ENCODE measurements around the gene ANKS1B. TPM values are rescaled to one million over a fixed set of nuclear protein-coding genes. Genes with fewer than 3 reads are reported as not detected.

The ANKS1B gene
- total and polyA plus RNA-seq, 4 donors = 0.03 to 3.4 (median 0.53) TPM

- Histone ChIP-seq H3K4me3 (ENCODE audit: low read depth in 1 of 3, low read length in 3 of 3) (no peak overlapping the region), H3K9ac (ENCODE audit: low read depth in 1 of 2, low read length in 2 of 2) (no peak overlapping the region), H3K27ac (ENCODE audit: low read depth in 1 of 2, low read length in 2 of 2) (no peak overlapping the region), H3K4me1 (ENCODE audit: control insufficient read depth in 4 of 4, insufficient read depth in 4 of 4, low read length in 3 of 4) (peaks cover 0 to 12% (median 9%) of the 10 kb centered on the region in 4 donors), H3K9me3 (ENCODE audit: control insufficient read depth in 4 of 4, low read length in 3 of 4) (no peaks in the 10 kb centered on the region), H3K27me3 (ENCODE audit: control insufficient read depth in 4 of 4, insufficient read depth in 4 of 4, low read length in 3 of 4) (peaks cover 0 to 4% (median 0%) of the 10 kb centered on the region in 4 donors), H3K36me3 (ENCODE audit: control insufficient read depth in 4 of 4, insufficient read depth in 3 of 4, low read depth in 1 of 4, low read length in 3 of 4) (no peaks in the 10 kb centered on the region)
- TF ChIP-seq JUND (IDR thresholded peaks at IDR 0.05) (no peak), TAF1 (conservative IDR thresholded peaks at IDR 0.05) (no peak), RXRA (IDR thresholded peaks at IDR 0.05) (no peak), ZBTB33 (IDR thresholded peaks at IDR 0.05) (no peak), RAD21 (IDR thresholded peaks at IDR 0.05) (no peak), FOXA1 (IDR thresholded peaks at IDR 0.05) (no peak), YY1 (IDR thresholded peaks at IDR 0.05) (no peak), SP1 (IDR thresholded peaks at IDR 0.05) (no peak), HNF4A (conservative IDR thresholded peaks at IDR 0.05) (no peak), GABPA (IDR thresholded peaks at IDR 0.05 in 1 of 2, conservative IDR thresholded peaks at IDR 0.05 in 1 of 2) (no peak), FOXA2 (IDR thresholded peaks at IDR 0.05) (no peak), NR2F2 (IDR thresholded peaks at IDR 0.05) (no peak), EGR1 (IDR thresholded peaks at IDR 0.05; ENCODE audit: low read depth in 2 of 2) (no peak)
- TF ChIP-seq, protein P1, sequence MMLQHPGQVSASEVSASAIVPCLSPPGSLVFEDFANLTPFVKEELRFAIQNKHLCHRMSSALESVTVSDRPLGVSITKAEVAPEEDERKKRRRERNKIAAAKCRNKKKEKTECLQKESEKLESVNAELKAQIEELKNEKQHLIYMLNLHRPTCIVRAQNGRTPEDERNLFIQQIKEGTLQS (IDR thresholded peaks at IDR 0.05) = no peak
- 68% methylated on average over 1 of the region's 1 CpG for WGBS
- DNase-seq (ENCODE audit: low spot score) = no peak
Measured at GRCh38 chr12:98740751-98741150, 1244.0 kb downstream of the ANKS1B start.

GRCh38 chr12:98738539-98738938 lies 1246.2 kb downstream of the ANKS1B start:
- no peaks in the 10 kb centered on the region for H3K27me3 ChIP-seq (ENCODE audit: control insufficient read depth in 4 of 4, insufficient read depth in 4 of 4, low read length in 3 of 4)
- no peaks in the 10 kb centered on the region for H3K9me3 ChIP-seq (ENCODE audit: control insufficient read depth in 4 of 4, low read length in 3 of 4)
- no peak overlapping the region for H3K9ac ChIP-seq (ENCODE audit: low read depth in 1 of 2, low read length in 2 of 2)
- H3K36me3 ChIP-seq (ENCODE audit: control insufficient read depth in 4 of 4, insufficient read depth in 3 of 4, low read depth in 1 of 4, low read length in 3 of 4) = no peaks in the 10 kb centered on the region
- peaks cover 0 to 8% (median 6%) of the 10 kb centered on the region in 4 donors for H3K4me1 ChIP-seq (ENCODE audit: control insufficient read depth in 4 of 4, insufficient read depth in 4 of 4, low read length in 3 of 4)
- no peak overlapping the region for H3K4me3 ChIP-seq (ENCODE audit: low read depth in 1 of 3, low read length in 3 of 3)
- TF ChIP-seq, protein P2, sequence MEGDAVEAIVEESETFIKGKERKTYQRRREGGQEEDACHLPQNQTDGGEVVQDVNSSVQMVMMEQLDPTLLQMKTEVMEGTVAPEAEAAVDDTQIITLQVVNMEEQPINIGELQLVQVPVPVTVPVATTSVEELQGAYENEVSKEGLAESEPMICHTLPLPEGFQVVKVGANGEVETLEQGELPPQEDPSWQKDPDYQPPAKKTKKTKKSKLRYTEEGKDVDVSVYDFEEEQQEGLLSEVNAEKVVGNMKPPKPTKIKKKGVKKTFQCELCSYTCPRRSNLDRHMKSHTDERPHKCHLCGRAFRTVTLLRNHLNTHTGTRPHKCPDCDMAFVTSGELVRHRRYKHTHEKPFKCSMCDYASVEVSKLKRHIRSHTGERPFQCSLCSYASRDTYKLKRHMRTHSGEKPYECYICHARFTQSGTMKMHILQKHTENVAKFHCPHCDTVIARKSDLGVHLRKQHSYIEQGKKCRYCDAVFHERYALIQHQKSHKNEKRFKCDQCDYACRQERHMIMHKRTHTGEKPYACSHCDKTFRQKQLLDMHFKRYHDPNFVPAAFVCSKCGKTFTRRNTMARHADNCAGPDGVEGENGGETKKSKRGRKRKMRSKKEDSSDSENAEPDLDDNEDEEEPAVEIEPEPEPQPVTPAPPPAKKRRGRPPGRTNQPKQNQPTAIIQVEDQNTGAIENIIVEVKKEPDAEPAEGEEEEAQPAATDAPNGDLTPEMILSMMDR (IDR thresholded peaks at IDR 0.05; ENCODE audit: low read depth, low read length, missing input control) = no peak
- TF ChIP-seq HNF4A (conservative IDR thresholded peaks at IDR 0.05) = no peak
- TF ChIP-seq, protein P1 (IDR thresholded peaks at IDR 0.05) = no peak
- TF ChIP-seq REST (IDR thresholded peaks at IDR 0.05) = no peak
- no peak for TF ChIP-seq RAD21 (IDR thresholded peaks at IDR 0.05)
- no peak for TF ChIP-seq YY1 (IDR thresholded peaks at IDR 0.05)
- no peak for TF ChIP-seq RXRA (IDR thresholded peaks at IDR 0.05)
- no peak for TF ChIP-seq FOXA1 (IDR thresholded peaks at IDR 0.05)
- no peak for TF ChIP-seq SP1 (IDR thresholded peaks at IDR 0.05)
- TF ChIP-seq JUND (IDR thresholded peaks at IDR 0.05) = no peak
- no peak for TF ChIP-seq HNF4G (IDR thresholded peaks at IDR 0.05)
- TF ChIP-seq MAX (IDR thresholded peaks at IDR 0.05) = no peak
- TF ChIP-seq NR2F2 (IDR thresholded peaks at IDR 0.05) = no peak
- TF ChIP-seq TAF1 (conservative IDR thresholded peaks at IDR 0.05) = no peak
- no peak for TF ChIP-seq ZBTB33 (IDR thresholded peaks at IDR 0.05)
- TF ChIP-seq FOXA2 (IDR thresholded peaks at IDR 0.05) = no peak
- TF ChIP-seq GABPA (IDR thresholded peaks at IDR 0.05 in 1 of 2, conservative IDR thresholded peaks at IDR 0.05 in 1 of 2) = no peak
- DNase-seq (ENCODE audit: low spot score) = no peak
- H3K27ac ChIP-seq (ENCODE audit: low read depth in 1 of 2, low read length in 2 of 2) = no peak overlapping the region
- WGBS = 92% methylated on average over 2 of the region's 2 CpGs
